K562 (cell line): ENCODE results near the gene ASB7. TPM values are rescaled to one million over a fixed set of nuclear protein-coding genes. Genes with fewer than 3 reads are reported as not detected.

Source experiments
- HDAC1 ChIP-seq, 2 experiments: fragments of 450-650 bp; IDR thresholded peaks; 2 replicates each; pipeline ENCODE4 v1.6.1; 2016 to 2017; ENCODE audit warnings: inconsistent platforms in 1 of 2, mild to moderate bottlenecking in 1 of 2, moderate library complexity in 1 of 2
- HDAC3 ChIP-seq: fragments of 450-650 bp; IDR thresholded peaks from 2 replicates; pipeline ENCODE4 v1.6.1; 2018; ENCODE audit warnings: borderline replicate concordance, mild to moderate bottlenecking, moderate library complexity; ENCODE audit not compliant: partially characterized antibody
- HDAC8 ChIP-seq: fragments of 450-650 bp; IDR thresholded peaks from 2 replicates; pipeline ENCODE4 v1.6.1; 2016; ENCODE audit warnings: mild to moderate bottlenecking, missing genetic modification characterization, moderate library complexity, missing compliant biosample characterization
- LCOR ChIP-seq: sonication (generic); formaldehyde crosslinking; IDR thresholded peaks from 2 replicates; pipeline ENCODE4 v1.8.0; 2022; ENCODE audit warnings: mild to moderate bottlenecking, missing genetic modification reagents
- NFRKB ChIP-seq: fragments of 450-650 bp; IDR thresholded peaks from 2 replicates; pipeline ENCODE4 v1.6.1; 2016; ENCODE audit warnings: low read depth
- SAP30 ChIP-seq: fragments of 200-600 bp; sonication (generic); IDR thresholded peaks from 2 replicates; pipeline ENCODE4 v1.6.1; 2012; ENCODE audit warnings: borderline replicate concordance, low read depth, mild to moderate bottlenecking, moderate library complexity, low read length, control low read depth, inconsistent platforms; ENCODE audit not compliant: insufficient read depth, poor library complexity, severe bottlenecking
- TAF9B ChIP-seq: fragments of 450-650 bp; IDR thresholded peaks from 2 replicates; pipeline ENCODE4 v1.6.1; 2018; ENCODE audit warnings: mild to moderate bottlenecking; ENCODE audit not compliant: partially characterized antibody
- ZBTB11 ChIP-seq, 3 experiments: fragments of 200-800 bp in 1 of 3; fragments of 250-450 bp in 1 of 3; fragments of 450-650 bp in 1 of 3; sonication (Bioruptor Pico) in 1 of 3; sonication (Bioruptor generic) in 1 of 3; formaldehyde crosslinking in 1 of 3; IDR thresholded peaks; 2 replicates each; pipeline versions ENCODE4 v1.6.1 to v1.8.0; 2016 to 2022; ENCODE audit warnings: mild to moderate bottlenecking in 2 of 3, missing genetic modification characterization in 2 of 3, missing compliant biosample characterization in 1 of 3, moderate library complexity in 1 of 3
- ZNF644 ChIP-seq: fragments of 200-800 bp; sonication (Bioruptor generic); IDR thresholded peaks from 2 replicates; pipeline ENCODE4 v1.6.1; 2016; ENCODE audit warnings: low read depth, missing genetic modification characterization, missing compliant biosample characterization
- polyA plus RNA-seq, 8 experiments: library from polyadenylated mRNA; depleted of rRNA in 4 of 8; stranded (reverse) in 5 of 8; unstranded in 3 of 8; fragments of >200 nt; fragmentation: Nextera tagmentation in 2 of 8; fragmentation: Illumina TruSeq in 1 of 8; extraction: Ambion mirVana in 2 of 8; extraction: Trizol in 1 of 8; gene quantifications; 2 replicates each; pipeline versions ENCODE4 v1.2.1 to v1.2.3, GENCODE V29; 2011 to 2014; ENCODE audit warnings: inconsistent platforms in 1 of 8, missing spikeins in 1 of 8
- total RNA-seq, 7 experiments: library from RNA; depleted of rRNA in 6 of 7; stranded (reverse); fragments of >200 nt in 6 of 7; fragmentation: Illumina TruSeq in 2 of 7; extraction: Trizol in 2 of 7; gene quantifications; 2 replicates each; pipeline versions ENCODE4 v1.2.1 to v1.2.3, GENCODE V29; 2011 to 2021; ENCODE audit warnings: low replicate concordance in 1 of 7
- TF ChIP-seq, protein P1 (sequence below): sonication (generic); formaldehyde crosslinking; IDR thresholded peaks from 2 replicates; pipeline ENCODE4 v1.8.0; 2022; ENCODE audit warnings: mild to moderate bottlenecking, missing genetic modification reagents
- TF ChIP-seq, protein P2 (sequence below): fragments of 450-650 bp; formaldehyde crosslinking; IDR thresholded peaks from 2 replicates; pipeline ENCODE4 v1.4.0; 2020; ENCODE audit warnings: mild to moderate bottlenecking, moderate library complexity
- TF ChIP-seq, protein P3 (sequence below): sonication (generic); formaldehyde crosslinking; IDR thresholded peaks from 2 replicates; pipeline ENCODE4 v1.8.0; 2022; ENCODE audit warnings: mild to moderate bottlenecking, low read depth, missing genetic modification reagents

Gene ASB7
- total and polyA plus RNA-seq, 9 of the 15 experiments (the other 6 are each of a cell fraction or from before 2014, with no cell fraction given), result 1.8 to 10.1 (median 6.8) TPM

GRCh38 chr15:100601617-100602063 is 749 bp upstream of the ASB7 start (continued):
- TF ChIP-seq HDAC3 (no peak), NFRKB (peak; percentile 63; the same call in 1 of the 2 replicates), HDAC1 (IDR thresholded peaks at IDR 0.05) (peak in 1 of 2 experiments; percentile 86; a peak in 2 of 4 replicates), HDAC8 (0 out of 2 replicates have a peak, but pooled peaks have one; percentile 30), ZBTB11 (CRISPR knock-in tag; IDR thresholded peaks at IDR 0.05) (0 out of 6 replicates have a peak, but pooled peaks of 1 of the 3 experiments have one; percentile 23), ZNF644 (tag) (no peak), TAF9B (peak; percentile 39), LCOR (CRISPR knock-in tag) (no peak), SAP30 (peak; percentile 71)
- TF ChIP-seq, protein P1, sequence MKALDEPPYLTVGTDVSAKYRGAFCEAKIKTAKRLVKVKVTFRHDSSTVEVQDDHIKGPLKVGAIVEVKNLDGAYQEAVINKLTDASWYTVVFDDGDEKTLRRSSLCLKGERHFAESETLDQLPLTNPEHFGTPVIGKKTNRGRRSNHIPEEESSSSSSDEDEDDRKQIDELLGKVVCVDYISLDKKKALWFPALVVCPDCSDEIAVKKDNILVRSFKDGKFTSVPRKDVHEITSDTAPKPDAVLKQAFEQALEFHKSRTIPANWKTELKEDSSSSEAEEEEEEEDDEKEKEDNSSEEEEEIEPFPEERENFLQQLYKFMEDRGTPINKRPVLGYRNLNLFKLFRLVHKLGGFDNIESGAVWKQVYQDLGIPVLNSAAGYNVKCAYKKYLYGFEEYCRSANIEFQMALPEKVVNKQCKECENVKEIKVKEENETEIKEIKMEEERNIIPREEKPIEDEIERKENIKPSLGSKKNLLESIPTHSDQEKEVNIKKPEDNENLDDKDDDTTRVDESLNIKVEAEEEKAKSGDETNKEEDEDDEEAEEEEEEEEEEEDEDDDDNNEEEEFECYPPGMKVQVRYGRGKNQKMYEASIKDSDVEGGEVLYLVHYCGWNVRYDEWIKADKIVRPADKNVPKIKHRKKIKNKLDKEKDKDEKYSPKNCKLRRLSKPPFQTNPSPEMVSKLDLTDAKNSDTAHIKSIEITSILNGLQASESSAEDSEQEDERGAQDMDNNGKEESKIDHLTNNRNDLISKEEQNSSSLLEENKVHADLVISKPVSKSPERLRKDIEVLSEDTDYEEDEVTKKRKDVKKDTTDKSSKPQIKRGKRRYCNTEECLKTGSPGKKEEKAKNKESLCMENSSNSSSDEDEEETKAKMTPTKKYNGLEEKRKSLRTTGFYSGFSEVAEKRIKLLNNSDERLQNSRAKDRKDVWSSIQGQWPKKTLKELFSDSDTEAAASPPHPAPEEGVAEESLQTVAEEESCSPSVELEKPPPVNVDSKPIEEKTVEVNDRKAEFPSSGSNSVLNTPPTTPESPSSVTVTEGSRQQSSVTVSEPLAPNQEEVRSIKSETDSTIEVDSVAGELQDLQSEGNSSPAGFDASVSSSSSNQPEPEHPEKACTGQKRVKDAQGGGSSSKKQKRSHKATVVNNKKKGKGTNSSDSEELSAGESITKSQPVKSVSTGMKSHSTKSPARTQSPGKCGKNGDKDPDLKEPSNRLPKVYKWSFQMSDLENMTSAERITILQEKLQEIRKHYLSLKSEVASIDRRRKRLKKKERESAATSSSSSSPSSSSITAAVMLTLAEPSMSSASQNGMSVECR (CRISPR knock-in tag), result peak; percentile 47; the same call in 1 of the 2 replicates
- TF ChIP-seq, protein P2, sequence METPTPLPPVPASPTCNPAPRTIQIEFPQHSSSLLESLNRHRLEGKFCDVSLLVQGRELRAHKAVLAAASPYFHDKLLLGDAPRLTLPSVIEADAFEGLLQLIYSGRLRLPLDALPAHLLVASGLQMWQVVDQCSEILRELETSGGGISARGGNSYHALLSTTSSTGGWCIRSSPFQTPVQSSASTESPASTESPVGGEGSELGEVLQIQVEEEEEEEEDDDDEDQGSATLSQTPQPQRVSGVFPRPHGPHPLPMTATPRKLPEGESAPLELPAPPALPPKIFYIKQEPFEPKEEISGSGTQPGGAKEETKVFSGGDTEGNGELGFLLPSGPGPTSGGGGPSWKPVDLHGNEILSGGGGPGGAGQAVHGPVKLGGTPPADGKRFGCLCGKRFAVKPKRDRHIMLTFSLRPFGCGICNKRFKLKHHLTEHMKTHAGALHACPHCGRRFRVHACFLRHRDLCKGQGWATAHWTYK, result peak; percentile 84; the same call in 1 of the 2 replicates
- TF ChIP-seq, protein P3, sequence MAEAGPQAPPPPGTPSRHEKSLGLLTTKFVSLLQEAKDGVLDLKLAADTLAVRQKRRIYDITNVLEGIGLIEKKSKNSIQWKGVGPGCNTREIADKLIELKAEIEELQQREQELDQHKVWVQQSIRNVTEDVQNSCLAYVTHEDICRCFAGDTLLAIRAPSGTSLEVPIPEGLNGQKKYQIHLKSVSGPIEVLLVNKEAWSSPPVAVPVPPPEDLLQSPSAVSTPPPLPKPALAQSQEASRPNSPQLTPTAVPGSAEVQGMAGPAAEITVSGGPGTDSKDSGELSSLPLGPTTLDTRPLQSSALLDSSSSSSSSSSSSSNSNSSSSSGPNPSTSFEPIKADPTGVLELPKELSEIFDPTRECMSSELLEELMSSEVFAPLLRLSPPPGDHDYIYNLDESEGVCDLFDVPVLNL, result no peak
